Coronary artery (tissue), 2 donors: ENCODE data around the gene NPY5R.

ENCODE experiments used
- DNase-seq: peaks from one replicate; pipeline ENCODE4 v3.0.0-alpha.2; 2017; ENCODE audit warnings: low spot score
- H3K27ac ChIP-seq, 2 donors: fragments of 200-600 bp; sonication (generic); one replicate each; pipeline ENCODE4 v1.5.1; 2016 to 2019
- H3K4me3 ChIP-seq: fragments of 200-600 bp; sonication (generic); 2 replicates; pipeline ENCODE4 v1.5.1; 2016; ENCODE audit warnings: mild to moderate bottlenecking, moderate library complexity
- CTCF ChIP-seq: fragments of 200-600 bp; sonication (generic); IDR thresholded peaks from one replicate; pipeline ENCODE4 v1.5.1; 2019; ENCODE audit warnings: antibody characterized with exemption

Gene NPY5R

GRCh38 chr4:163384926-163385325, 41.2 kb downstream of the NPY5R start:
- DNase-seq: no peak
- TF ChIP-seq CTCF: no peak
- Histone ChIP-seq H3K4me3 (no peak overlapping the region), H3K27ac (no peak overlapping the region)

- H3K27ac ChIP-seq: no peak overlapping the region
- no peak overlapping the region for H3K4me3 ChIP-seq
- DNase-seq: no peak
- no peak for TF ChIP-seq CTCF
Measured at GRCh38 chr4:163385466-163385865, 41.8 kb downstream of the NPY5R start.

GRCh38 chr4:163391756-163392155, 48.1 kb downstream of the NPY5R start:
- no peak overlapping the region for H3K4me3 ChIP-seq
- TF ChIP-seq CTCF: no peak
- no peak for DNase-seq
- no peak overlapping the region for H3K27ac ChIP-seq

DNA sequence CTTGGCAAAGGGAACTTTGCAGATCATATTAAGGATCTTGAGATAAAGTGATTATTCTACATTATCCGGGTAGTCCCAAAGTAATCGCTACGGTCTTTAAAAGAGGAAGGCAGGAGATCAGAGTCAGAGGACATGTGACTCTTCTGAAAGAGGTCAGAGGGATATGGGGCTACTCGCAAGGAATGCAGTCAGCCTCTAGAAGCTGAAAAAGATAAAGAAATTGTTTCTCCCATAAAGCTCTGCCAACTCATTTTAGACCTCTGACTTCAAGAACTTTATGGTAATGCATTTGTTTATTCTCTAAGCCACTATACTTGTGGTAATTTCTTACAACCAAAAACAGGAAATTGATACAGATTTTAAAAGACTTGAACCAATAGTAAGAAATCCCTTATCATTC, 48.6 kb downstream of the NPY5R start:
- Histone ChIP-seq H3K27ac (no peak overlapping the region), H3K4me3 (no peak overlapping the region)
- no peak for TF ChIP-seq CTCF
- no peak for DNase-seq

DNA sequence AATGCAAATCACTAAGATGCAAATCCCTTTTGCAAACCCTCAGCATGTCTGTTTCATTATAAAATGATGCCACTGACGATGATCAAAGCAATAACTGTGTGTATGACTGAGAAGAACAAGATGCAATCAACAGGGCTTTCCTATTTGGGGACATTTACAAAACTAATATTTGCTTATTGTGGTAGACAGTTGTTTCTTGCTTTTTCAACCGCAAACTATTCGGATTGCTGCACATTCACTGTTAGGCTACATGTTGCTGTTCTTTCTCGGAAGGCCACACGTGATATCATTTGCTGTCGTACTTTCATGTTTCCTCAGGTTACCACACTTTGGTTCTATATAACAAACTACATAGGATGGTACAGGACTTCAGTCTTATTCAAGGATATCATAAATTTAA, 49.8 kb downstream of the NPY5R start:
- no peak for TF ChIP-seq CTCF
- no peak for DNase-seq
- H3K4me3 ChIP-seq: no peak overlapping the region

GRCh38 chr4:163395055-163395454, 51.4 kb downstream of the NPY5R start:
- no peak overlapping the region for H3K27ac ChIP-seq

More for the DNA sequence above, 49.8 kb downstream of the NPY5R start:
- H3K27ac ChIP-seq: no peak overlapping the region

DNA sequence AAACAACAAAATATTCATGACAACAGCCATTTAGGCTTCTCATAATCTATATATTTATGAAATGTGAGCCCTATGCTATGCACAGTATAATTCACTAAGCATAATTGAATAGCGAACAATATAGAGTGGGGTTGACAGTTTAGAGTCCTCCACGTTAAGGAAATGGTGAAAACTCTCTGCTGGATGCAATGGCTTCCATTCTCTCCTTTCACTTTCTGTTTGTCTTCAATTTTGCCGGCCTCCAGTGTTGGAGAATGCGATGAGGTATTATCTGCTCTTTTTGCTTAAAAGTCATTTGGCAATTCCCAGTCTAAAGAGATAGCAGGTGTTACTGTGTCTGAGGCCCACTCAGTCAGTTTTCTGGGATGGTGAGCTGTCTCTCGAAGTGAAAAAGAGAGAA, 52.1 kb downstream of the NPY5R start:
- H3K4me3 ChIP-seq: peak overlapping the region; percentile 45
- TF ChIP-seq CTCF: no peak
- DNase-seq: no peak
- no peak overlapping the region for H3K27ac ChIP-seq

More at GRCh38 chr4:163395055-163395454, 51.4 kb downstream of the NPY5R start:
- DNase-seq: no peak
- TF ChIP-seq CTCF: no peak
- H3K4me3 ChIP-seq: no peak overlapping the region
